ENCODE results near the gene TMED7.

The TMED7 gene

GRCh38 chr5:115626445-115626823, 598 bp upstream of the TMED7 start:
- Histone ChIP-seq H3K4me3 (ENCODE audit: low read depth in 1 of 2, low read length in 2 of 2) (peak overlapping the region; percentile 85 to 91), H3K9ac (ENCODE audit: low read length) (peak overlapping the region; percentile 64), H3K27ac (ENCODE audit: low read depth, low read length) (peak overlapping the region; percentile 74), H3K36me3 (ENCODE audit: insufficient read depth, low read length) (no peaks in the 10 kb centered on the region), H3K4me1 (ENCODE audit: insufficient read depth, low read length) (peaks cover 36% of the 10 kb centered on the region), H3K27me3 (ENCODE audit: control insufficient read depth in 1 of 2, insufficient read depth in 2 of 2, low read length in 2 of 2) (no peaks in the 10 kb centered on the region), H3K9me3 (ENCODE audit: low read length) (no peaks in the 10 kb centered on the region)

- H3K36me3 ChIP-seq (ENCODE audit: insufficient read depth, low read length), result no peaks in the 10 kb centered on the region
- H3K9me3 ChIP-seq (ENCODE audit: low read length), result no peaks in the 10 kb centered on the region
- peak overlapping the region; percentile 96 for H3K27ac ChIP-seq (ENCODE audit: low read depth, low read length)
- peak overlapping the region; percentile 85 to 91 for H3K4me3 ChIP-seq (ENCODE audit: low read depth in 1 of 2, low read length in 2 of 2)
- H3K9ac ChIP-seq (ENCODE audit: low read length), result peak overlapping the region; percentile 87
- peaks cover 36% of the 10 kb centered on the region for H3K4me1 ChIP-seq (ENCODE audit: insufficient read depth, low read length)
- H3K27me3 ChIP-seq (ENCODE audit: control insufficient read depth in 1 of 2, insufficient read depth in 2 of 2, low read length in 2 of 2), result no peaks in the 10 kb centered on the region
These were observed 842 bp downstream of the TMED7 start for GRCh38 chr5:115624994-115625393.

- Histone ChIP-seq H3K27me3 (ENCODE audit: control insufficient read depth in 1 of 2, insufficient read depth in 2 of 2, low read length in 2 of 2) (no peaks in the 10 kb centered on the region), H3K27ac (ENCODE audit: low read depth, low read length) (no peak overlapping the region), H3K36me3 (ENCODE audit: insufficient read depth, low read length) (peaks cover 5% of the 10 kb centered on the region), H3K9me3 (ENCODE audit: low read length) (no peaks in the 10 kb centered on the region), H3K4me3 (ENCODE audit: low read depth in 1 of 2, low read length in 2 of 2) (peak overlapping the region in 1 of 2 donors; percentile 17), H3K9ac (ENCODE audit: low read length) (no peak overlapping the region), H3K4me1 (ENCODE audit: insufficient read depth, low read length) (peaks cover 36% of the 10 kb centered on the region)
These were observed 2.2 kb downstream of the TMED7 start for GRCh38 chr5:115623658-115624057.

GRCh38 chr5:115621365-115621900, 4.4 kb downstream of the TMED7 start:
- Histone ChIP-seq H3K4me3 (ENCODE audit: low read depth in 1 of 2, low read length in 2 of 2) (no peak overlapping the region), H3K27ac (ENCODE audit: low read depth, low read length) (no peak overlapping the region), H3K27me3 (ENCODE audit: control insufficient read depth in 1 of 2, insufficient read depth in 2 of 2, low read length in 2 of 2) (no peaks in the 10 kb centered on the region), H3K9ac (ENCODE audit: low read length) (no peak overlapping the region), H3K9me3 (ENCODE audit: low read length) (no peaks in the 10 kb centered on the region), H3K36me3 (ENCODE audit: insufficient read depth, low read length) (peaks cover 13% of the 10 kb centered on the region), H3K4me1 (ENCODE audit: insufficient read depth, low read length) (peaks cover 34% of the 10 kb centered on the region)

- Histone ChIP-seq H3K27me3 (ENCODE audit: control insufficient read depth in 1 of 2, insufficient read depth in 2 of 2, low read length in 2 of 2) (no peaks in the 10 kb centered on the region), H3K27ac (ENCODE audit: low read depth, low read length) (no peak overlapping the region), H3K4me3 (ENCODE audit: low read depth in 1 of 2, low read length in 2 of 2) (no peak overlapping the region), H3K9me3 (ENCODE audit: low read length) (no peaks in the 10 kb centered on the region), H3K9ac (ENCODE audit: low read length) (no peak overlapping the region), H3K36me3 (ENCODE audit: insufficient read depth, low read length) (peaks cover 22% of the 10 kb centered on the region), H3K4me1 (ENCODE audit: insufficient read depth, low read length) (peaks cover under 1% of the 10 kb centered on the region)
These were observed 8.9 kb downstream of the TMED7 start for GRCh38 chr5:115616892-115617291.

- Histone ChIP-seq H3K27me3 (ENCODE audit: control insufficient read depth in 1 of 2, insufficient read depth in 2 of 2, low read length in 2 of 2) (no peaks in the 10 kb centered on the region), H3K9ac (ENCODE audit: low read length) (no peak overlapping the region), H3K4me3 (ENCODE audit: low read depth in 1 of 2, low read length in 2 of 2) (no peak overlapping the region), H3K9me3 (ENCODE audit: low read length) (no peaks in the 10 kb centered on the region), H3K36me3 (ENCODE audit: insufficient read depth, low read length) (peaks cover 22% of the 10 kb centered on the region), H3K27ac (ENCODE audit: low read depth, low read length) (no peak overlapping the region), H3K4me1 (ENCODE audit: insufficient read depth, low read length) (no peaks in the 10 kb centered on the region)
These were observed 9.4 kb downstream of the TMED7 start for GRCh38 chr5:115616472-115616871.

- H3K27ac ChIP-seq (ENCODE audit: low read depth, low read length), result no peak overlapping the region
- H3K36me3 ChIP-seq (ENCODE audit: insufficient read depth, low read length), result peaks cover 10% of the 10 kb centered on the region
- H3K4me3 ChIP-seq (ENCODE audit: low read depth in 1 of 2, low read length in 2 of 2), result no peak overlapping the region
- peaks cover 6% of the 10 kb centered on the region for H3K4me1 ChIP-seq (ENCODE audit: insufficient read depth, low read length)
- H3K27me3 ChIP-seq (ENCODE audit: control insufficient read depth in 1 of 2, insufficient read depth in 2 of 2, low read length in 2 of 2), result no peaks in the 10 kb centered on the region
- H3K9me3 ChIP-seq (ENCODE audit: low read length), result no peaks in the 10 kb centered on the region
- H3K9ac ChIP-seq (ENCODE audit: low read length), result no peak overlapping the region
These were observed 14.0 kb downstream of the TMED7 start for GRCh38 chr5:115611873-115612272.

- Histone ChIP-seq H3K4me3 (ENCODE audit: low read depth in 1 of 2, low read length in 2 of 2) (no peak overlapping the region), H3K36me3 (ENCODE audit: insufficient read depth, low read length) (no peaks in the 10 kb centered on the region)
These were observed 17.9 kb downstream of the TMED7 start for GRCh38 chr5:115607935-115608334.

GRCh38 chr5:115605436-115605835, 20.4 kb downstream of the TMED7 start:
- H3K4me1 ChIP-seq (ENCODE audit: insufficient read depth, low read length), result peaks cover 19% of the 10 kb centered on the region
- no peaks in the 10 kb centered on the region for H3K27me3 ChIP-seq (ENCODE audit: control insufficient read depth in 1 of 2, insufficient read depth in 2 of 2, low read length in 2 of 2)
- H3K9ac ChIP-seq (ENCODE audit: low read length), result no peak overlapping the region
- no peak overlapping the region for H3K27ac ChIP-seq (ENCODE audit: low read depth, low read length)
- H3K9me3 ChIP-seq (ENCODE audit: low read length), result no peaks in the 10 kb centered on the region
- H3K4me3 ChIP-seq (ENCODE audit: low read depth in 1 of 2, low read length in 2 of 2), result no peak overlapping the region
- no peaks in the 10 kb centered on the region for H3K36me3 ChIP-seq (ENCODE audit: insufficient read depth, low read length)

More at GRCh38 chr5:115607935-115608334, 17.9 kb downstream of the TMED7 start:
- Histone ChIP-seq H3K9ac (ENCODE audit: low read length) (no peak overlapping the region), H3K9me3 (ENCODE audit: low read length) (no peaks in the 10 kb centered on the region), H3K27ac (ENCODE audit: low read depth, low read length) (no peak overlapping the region), H3K27me3 (ENCODE audit: control insufficient read depth in 1 of 2, insufficient read depth in 2 of 2, low read length in 2 of 2) (no peaks in the 10 kb centered on the region), H3K4me1 (ENCODE audit: insufficient read depth, low read length) (peaks cover 10% of the 10 kb centered on the region)

GRCh38 chr5:115602591-115603125, 23.2 kb downstream of the TMED7 start:
- peak overlapping the region; percentile 69 for H3K9ac ChIP-seq (ENCODE audit: low read length)

GRCh38 chr5:115601701-115602590, 23.9 kb downstream of the TMED7 start, which contains the start of gene TICAM2:
TSS of gene TICAM2 (minus strand) at chr5:115602479. CDS start at chr5:115581256, 21,223 bp downstream.
- peak within 1 kb of the TSS; percentile 96 for H3K27ac ChIP-seq (ENCODE audit: low read depth, low read length)
- no peaks in the 10 kb centered on the region for H3K27me3 ChIP-seq (ENCODE audit: control insufficient read depth in 1 of 2, insufficient read depth in 2 of 2, low read length in 2 of 2)
- no peaks in the 10 kb centered on the region for H3K36me3 ChIP-seq (ENCODE audit: insufficient read depth, low read length)
- H3K9ac ChIP-seq (ENCODE audit: low read length), result peak within 1 kb of the TSS; percentile 69
- no peaks in the 10 kb centered on the region for H3K9me3 ChIP-seq (ENCODE audit: low read length)
- peak within 1 kb of the TSS; percentile 70 to 81 for H3K4me3 ChIP-seq (ENCODE audit: low read depth in 1 of 2, low read length in 2 of 2)
- H3K4me1 ChIP-seq (ENCODE audit: insufficient read depth, low read length), result peaks cover 27% of the 10 kb centered on the region

More at GRCh38 chr5:115602591-115603125, 23.2 kb downstream of the TMED7 start:
- H3K36me3 ChIP-seq (ENCODE audit: insufficient read depth, low read length), result no peaks in the 10 kb centered on the region
- peak overlapping the region; percentile 70 to 81 for H3K4me3 ChIP-seq (ENCODE audit: low read depth in 1 of 2, low read length in 2 of 2)
- H3K27me3 ChIP-seq (ENCODE audit: control insufficient read depth in 1 of 2, insufficient read depth in 2 of 2, low read length in 2 of 2), result no peaks in the 10 kb centered on the region
- no peaks in the 10 kb centered on the region for H3K9me3 ChIP-seq (ENCODE audit: low read length)
- peaks cover 27% of the 10 kb centered on the region for H3K4me1 ChIP-seq (ENCODE audit: insufficient read depth, low read length)
- H3K27ac ChIP-seq (ENCODE audit: low read depth, low read length), result peak overlapping the region; percentile 96
